ENCODE data around the gene SMIM44. TPM values are rescaled to one million over a fixed set of nuclear protein-coding genes. Genes with fewer than 3 reads are reported as not detected.
"Not testable (repeated sequence)": the region's sequence is repeated elsewhere in the genome, so short reads cannot be mapped to it uniquely, and the experiment has no call there.

SMIM44 gene
- total RNA-seq, 3 donors from 2014 or later = 1.1 to 5.5 (median 5.5) TPM

- TF ChIP-seq CTCF (IDR thresholded peaks at IDR 0.05) = no peak
- DNase-seq (no peak), ATAC-seq (no peak)
- H3K4me3 ChIP-seq = no peak overlapping the region
- peaks cover 12% of the 10 kb centered on the region for H3K4me1 ChIP-seq (ENCODE audit: low read depth)
- no peaks in the 10 kb centered on the region for H3K9me3 ChIP-seq
- intact Hi-C loops (cut with DNase I, micrococcal nuclease) = no loop called here
- H3K36me3 ChIP-seq (ENCODE audit: low read depth) = no peaks in the 10 kb centered on the region
Observed at GRCh38 chr19:3510727-3511126, 27.5 kb upstream of the SMIM44 start.

DNA sequence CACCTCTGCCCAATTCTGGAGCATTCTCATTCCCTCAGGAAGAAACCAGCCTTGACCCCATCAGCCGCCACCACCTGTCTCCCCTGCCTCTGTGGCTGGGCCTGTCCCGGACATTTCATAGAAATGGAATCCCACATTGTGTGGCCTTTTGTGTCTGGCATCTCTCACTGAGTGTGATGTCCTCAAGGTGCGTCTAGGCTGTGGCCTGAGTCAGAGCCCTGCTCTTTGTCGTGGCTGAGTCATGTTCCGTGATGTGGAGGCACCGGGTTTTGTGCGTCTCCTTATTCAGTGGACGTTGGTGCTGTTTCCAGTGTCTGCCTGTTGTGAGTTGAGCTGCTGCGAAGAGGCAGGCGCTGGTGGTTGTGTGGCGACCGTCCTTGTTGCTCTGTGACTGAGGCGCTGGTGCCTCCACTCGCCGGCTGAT, 26.3 kb upstream of the SMIM44 start:
- no peak for TF ChIP-seq CTCF (IDR thresholded peaks at IDR 0.05)
- ATAC-seq (no peak), DNase-seq (no peak)
- H3K4me1 ChIP-seq (ENCODE audit: low read depth) = peaks cover 15% of the 10 kb centered on the region
- H3K36me3 ChIP-seq (ENCODE audit: low read depth) = no peaks in the 10 kb centered on the region
- no peaks in the 10 kb centered on the region for H3K9me3 ChIP-seq
- intact Hi-C loops (cut with DNase I, micrococcal nuclease) = no loop called here
- no peak overlapping the region for H3K4me3 ChIP-seq

DNA sequence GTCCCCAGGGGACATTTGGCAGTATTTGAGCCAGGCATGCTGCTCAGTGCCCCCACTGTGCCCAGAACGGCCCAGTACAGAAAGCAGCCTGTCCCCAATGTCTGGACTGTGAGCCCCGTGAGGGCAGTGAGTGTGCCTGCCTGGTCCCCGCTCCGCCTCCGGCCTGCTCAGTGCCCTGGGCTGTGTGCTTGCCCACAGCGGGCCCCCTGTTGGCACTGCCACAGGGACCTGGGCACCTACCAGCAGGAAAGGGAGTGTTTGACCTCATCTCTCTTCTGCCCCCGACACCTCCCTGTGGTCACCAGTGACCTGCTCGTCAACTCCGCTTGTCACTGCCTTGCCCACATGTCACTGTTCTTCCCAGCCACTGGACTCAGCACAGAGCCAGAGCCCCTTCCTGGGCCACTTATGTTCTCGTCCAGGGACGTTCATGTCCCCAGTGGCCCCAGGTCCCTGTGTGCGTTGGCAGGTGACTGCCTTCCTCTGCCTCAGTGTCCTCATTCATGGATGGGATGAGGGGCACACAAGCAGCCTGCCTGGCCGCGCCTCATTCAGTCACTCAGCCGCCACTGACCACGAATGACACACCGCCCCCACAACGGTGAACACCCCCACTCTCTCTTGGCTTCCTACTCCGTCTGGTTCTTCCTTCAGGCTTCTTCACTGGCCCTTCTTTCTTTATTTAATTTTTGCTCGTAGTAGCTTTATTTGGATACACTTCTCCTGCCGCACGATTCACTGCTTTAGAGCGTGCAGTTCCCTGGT, 25.7 kb upstream of the SMIM44 start:
- intact Hi-C loops (cut with DNase I, micrococcal nuclease) = no loop called here
- Histone ChIP-seq H3K9me3 (no peaks in the 10 kb centered on the region), H3K4me1 (ENCODE audit: low read depth) (peaks cover 15% of the 10 kb centered on the region), H3K36me3 (ENCODE audit: low read depth) (no peaks in the 10 kb centered on the region), H3K4me3 (no peak overlapping the region)
- DNase-seq (no peak), ATAC-seq (no peak)
- no peak for TF ChIP-seq CTCF (IDR thresholded peaks at IDR 0.05)

DNA sequence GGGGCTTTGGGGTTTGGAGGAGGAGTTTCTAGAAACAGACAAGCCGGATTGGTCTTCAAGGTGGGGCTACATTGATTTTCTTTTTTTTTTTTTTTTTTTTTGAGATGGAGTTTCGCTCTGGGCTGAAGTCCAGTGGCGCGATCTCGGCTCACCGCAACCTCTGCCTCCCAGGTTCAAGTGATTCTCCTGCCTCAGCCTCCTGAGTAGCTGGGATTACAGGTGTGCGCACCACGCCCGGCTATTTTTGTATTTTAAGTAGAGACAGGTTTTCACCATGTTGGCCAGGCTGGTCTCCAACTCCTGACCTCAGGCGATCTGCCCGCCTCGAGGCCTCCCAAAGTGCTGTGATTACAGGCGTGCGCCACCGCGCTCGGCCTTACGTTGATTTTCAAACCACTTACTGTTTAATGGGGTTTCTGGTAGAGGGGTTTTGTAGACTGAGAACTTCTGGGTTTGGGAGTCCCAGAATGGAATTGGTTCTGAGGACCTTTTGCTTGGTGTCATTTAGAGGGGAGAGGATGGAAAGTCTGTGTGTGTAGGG, 24.9 kb upstream of the SMIM44 start:
- H3K36me3 ChIP-seq (ENCODE audit: low read depth); ATAC-seq; intact Hi-C loops (cut with DNase I, micrococcal nuclease); H3K4me3 ChIP-seq; DNase-seq; H3K9me3 ChIP-seq: not testable (repeated sequence)
- peaks cover 15% of the 10 kb centered on the region for H3K4me1 ChIP-seq (ENCODE audit: low read depth)

GRCh38 chr19:3507371-3508120, 24.3 kb upstream of the SMIM44 start:
- no peak overlapping the region for H3K4me3 ChIP-seq
- DNase-seq (peak in 2 of 3 donors; percentile 41 to 58), ATAC-seq (no peak)
- TF ChIP-seq CTCF (IDR thresholded peaks at IDR 0.05) = no peak
- no peaks in the 10 kb centered on the region for H3K9me3 ChIP-seq
- H3K4me1 ChIP-seq (ENCODE audit: low read depth) = peaks cover 15% of the 10 kb centered on the region
- no peaks in the 10 kb centered on the region for H3K36me3 ChIP-seq (ENCODE audit: low read depth)
- intact Hi-C loops (cut with DNase I, micrococcal nuclease) = no loop called here
